CD4-positive, alpha-beta T cell (primary cell): ENCODE measurements around the gene HEPN1. TPM values are rescaled to one million over a fixed set of nuclear protein-coding genes. Genes with fewer than 3 reads are reported as not detected.

Source experiments
- ATAC-seq: fragments of 200-7000 bp; cut with Tn5 transposase; one replicate; pipeline ENCODE4 v1.10.0; 2022; ENCODE audit warnings: mild to moderate bottlenecking; ENCODE audit not compliant: poor library complexity
- CTCF ChIA-PET: fragments of 350-600 bp; sonication (Branson Sonifier 250); formaldehyde crosslinking; loops from one replicate; lab custom pipeline; 2021; ENCODE audit warnings: antibody characterized with exemption, inconsistent platforms; lab: Charles Lee
- POLR2A ChIA-PET: fragments of 350-600 bp; sonication (Branson Sonifier 250); formaldehyde crosslinking; loops from one replicate; lab custom pipeline; 2021; ENCODE audit warnings: antibody characterized with exemption, inconsistent platforms; lab: Charles Lee
- DNase-seq, 14 experiments: peaks; one replicate each; pipeline ENCODE4 v3.0.0-alpha.2; 2013 to 2020; ENCODE audit warnings: mixed read lengths in 2 of 14
- H3K27ac ChIP-seq, 2 donors: one replicate each; pipeline versions ENCODE4 v1.5.1 to v1.7.0; 2013; ENCODE audit warnings: low read length in 2 of 2, low read depth in 1 of 2, mild to moderate bottlenecking in 1 of 2
- H3K27me3 ChIP-seq, 2 experiments: 1 replicate in 1 of 2; 2 replicates in 1 of 2; pipeline versions ENCODE4 v1.6.1 to v1.7.0; 2013; ENCODE audit warnings: low read length in 2 of 2, control low read depth in 1 of 2, mild to moderate bottlenecking in 1 of 2, moderate library complexity in 1 of 2; ENCODE audit not compliant: insufficient read depth in 2 of 2, control insufficient read depth in 1 of 2
- H3K36me3 ChIP-seq: one replicate; pipeline ENCODE4 v1.6.1; 2013; ENCODE audit warnings: low read length, control low read depth; ENCODE audit not compliant: insufficient read depth
- H3K4me1 ChIP-seq: one replicate; pipeline ENCODE4 v1.6.1; 2013; ENCODE audit warnings: low read length, control low read depth; ENCODE audit not compliant: insufficient read depth
- H3K4me3 ChIP-seq: one replicate; pipeline ENCODE4 v1.5.1; 2013; ENCODE audit warnings: mild to moderate bottlenecking, low read length, moderate library complexity
- H3K9me3 ChIP-seq, 2 experiments: 1 replicate in 1 of 2; 2 replicates in 1 of 2; pipeline versions ENCODE4 v1.6.1 to v1.7.0; 2013; ENCODE audit warnings: low read length in 2 of 2, mild to moderate bottlenecking in 2 of 2, control low read depth in 1 of 2, moderate library complexity in 1 of 2; ENCODE audit not compliant: control insufficient read depth in 1 of 2, insufficient read depth in 1 of 2
- H3K27ac Mint-ChIP-seq: one replicate; pipeline ENCODE4 v1.8.0; 2020; ENCODE audit warnings: mixed read lengths
- H3K27me3 Mint-ChIP-seq: one replicate; pipeline ENCODE4 v1.8.0; 2021; ENCODE audit warnings: mixed read lengths
- H3K36me3 Mint-ChIP-seq: one replicate; pipeline ENCODE4 v1.8.0; 2021; ENCODE audit warnings: low read depth, mixed read lengths
- H3K4me1 Mint-ChIP-seq: one replicate; pipeline ENCODE4 v1.8.0; 2021; ENCODE audit warnings: low read depth, mixed read lengths
- H3K4me3 Mint-ChIP-seq: one replicate; pipeline ENCODE4 v1.8.0; 2020; ENCODE audit warnings: mild to moderate bottlenecking, mixed read lengths
- H3K9me3 Mint-ChIP-seq: one replicate; pipeline ENCODE4 v1.8.0; 2020; ENCODE audit warnings: mixed read lengths
- intact Hi-C, 2 experiments: fragments of 100-400 bp; cut with DNase I in 1 of 2; cut with micrococcal nuclease in 1 of 2; formaldehyde crosslinking; loops; one replicate each; pipeline versions ENCODE4 v1.15.1 to v1.9.0; 2023 to 2025; cut with DNase I, micrococcal nuclease
- total RNA-seq, 174 experiments: library from RNA in 2 of 174; stranded (reverse) in 2 of 174; gene quantifications; one replicate each; pipeline ENCODE4 v1.2.3 and lab custom pipeline; 2021 to 2026
- TF ChIP-seq, protein P1 (sequence below): fragments of 200-600 bp; IDR thresholded peaks from one replicate; pipeline ENCODE4 v1.8.0; 2022; ENCODE audit warnings: antibody characterized with exemption, mild to moderate bottlenecking

The HEPN1 gene
- total RNA-seq, 2 experiments from 2014 or later: not detected

DNA sequence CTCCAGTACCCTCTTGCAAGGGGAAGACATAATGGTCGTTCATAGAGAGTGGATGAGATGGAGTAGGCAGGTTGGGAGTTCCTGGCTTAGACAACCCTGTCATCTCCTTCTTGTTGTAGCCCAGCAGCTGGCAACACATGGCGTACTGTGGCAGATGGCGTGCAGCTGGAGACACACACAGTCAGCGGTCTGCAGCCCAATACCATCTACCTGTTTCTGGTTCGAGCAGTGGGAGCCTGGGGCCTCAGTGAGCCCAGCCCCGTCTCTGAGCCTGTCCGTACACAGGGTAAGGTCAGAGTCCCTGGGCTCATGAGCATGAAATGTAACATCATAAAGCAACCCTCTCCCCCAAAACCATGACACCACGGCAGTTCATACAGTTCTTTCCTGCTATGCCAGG lies 45.1 kb upstream of the HEPN1 start:
- TF ChIP-seq, protein P1, sequence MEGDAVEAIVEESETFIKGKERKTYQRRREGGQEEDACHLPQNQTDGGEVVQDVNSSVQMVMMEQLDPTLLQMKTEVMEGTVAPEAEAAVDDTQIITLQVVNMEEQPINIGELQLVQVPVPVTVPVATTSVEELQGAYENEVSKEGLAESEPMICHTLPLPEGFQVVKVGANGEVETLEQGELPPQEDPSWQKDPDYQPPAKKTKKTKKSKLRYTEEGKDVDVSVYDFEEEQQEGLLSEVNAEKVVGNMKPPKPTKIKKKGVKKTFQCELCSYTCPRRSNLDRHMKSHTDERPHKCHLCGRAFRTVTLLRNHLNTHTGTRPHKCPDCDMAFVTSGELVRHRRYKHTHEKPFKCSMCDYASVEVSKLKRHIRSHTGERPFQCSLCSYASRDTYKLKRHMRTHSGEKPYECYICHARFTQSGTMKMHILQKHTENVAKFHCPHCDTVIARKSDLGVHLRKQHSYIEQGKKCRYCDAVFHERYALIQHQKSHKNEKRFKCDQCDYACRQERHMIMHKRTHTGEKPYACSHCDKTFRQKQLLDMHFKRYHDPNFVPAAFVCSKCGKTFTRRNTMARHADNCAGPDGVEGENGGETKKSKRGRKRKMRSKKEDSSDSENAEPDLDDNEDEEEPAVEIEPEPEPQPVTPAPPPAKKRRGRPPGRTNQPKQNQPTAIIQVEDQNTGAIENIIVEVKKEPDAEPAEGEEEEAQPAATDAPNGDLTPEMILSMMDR: no peak
- Mint-ChIP-seq H3K27me3 (peaks cover 63% of the 10 kb centered on the region), H3K9me3 (no peaks in the 10 kb centered on the region), H3K4me3 (peak overlapping the region; percentile 70), H3K4me1 (peaks cover 33% of the 10 kb centered on the region), H3K36me3 (no peaks in the 10 kb centered on the region), H3K27ac (no peak overlapping the region)
- H3K4me3 ChIP-seq: no peak overlapping the region
- ChIA-PET CTCF (no interaction called here), POLR2A (no interaction called here)
- intact Hi-C loops: loop anchor here in 1 of 2 experiments (2.0 kb wide), 1 partner anchor 35 kb away; no protein-coding TSS in a partner anchor
- no peak for DNase-seq
- no peak overlapping the region for H3K27ac ChIP-seq
- peaks cover 32 to 61% of the 10 kb centered on the region in 2 experiments for H3K27me3 ChIP-seq
- H3K9me3 ChIP-seq: peaks cover 0 to 6% of the 10 kb centered on the region in 2 experiments
- ATAC-seq: no peak
- H3K4me1 ChIP-seq: peaks cover 32% of the 10 kb centered on the region
- no peaks in the 10 kb centered on the region for H3K36me3 ChIP-seq

- no peaks in the 10 kb centered on the region for H3K36me3 ChIP-seq
- POLR2A ChIA-PET: no interaction called here
- DNase-seq: no peak
- peaks cover 25% of the 10 kb centered on the region for H3K4me1 ChIP-seq
- no peak overlapping the region for H3K27ac Mint-ChIP-seq
- H3K9me3 Mint-ChIP-seq: no peaks in the 10 kb centered on the region
- no peak overlapping the region for H3K4me3 ChIP-seq
- peaks cover 0 to 6% of the 10 kb centered on the region in 2 experiments for H3K9me3 ChIP-seq
- peaks cover 25 to 54% of the 10 kb centered on the region in 2 experiments for H3K27me3 ChIP-seq
- H3K27ac ChIP-seq: no peak overlapping the region
- no peak for ATAC-seq
- TF ChIP-seq, protein P1: no peak
- peak overlapping the region; percentile 70 for H3K4me3 Mint-ChIP-seq
- peaks cover 55% of the 10 kb centered on the region for H3K27me3 Mint-ChIP-seq
- peaks cover 26% of the 10 kb centered on the region for H3K4me1 Mint-ChIP-seq
- H3K36me3 Mint-ChIP-seq: no peaks in the 10 kb centered on the region
- CTCF ChIA-PET: no interaction called here
- intact Hi-C loops: loop anchor here (2.0 to 5.0 kb wide), 7 partner anchors 36 to 1132 kb away; partner anchors contain the start of genes SIAE (in 2 of the 2), SPA17 (in 2 of the 2), MSANTD2 (in 1 of the 2) and TMEM218 (in 1 of the 2)
These were observed 44.3 kb upstream of the HEPN1 start for GRCh38 chr11:124874571-124875255.

DNA sequence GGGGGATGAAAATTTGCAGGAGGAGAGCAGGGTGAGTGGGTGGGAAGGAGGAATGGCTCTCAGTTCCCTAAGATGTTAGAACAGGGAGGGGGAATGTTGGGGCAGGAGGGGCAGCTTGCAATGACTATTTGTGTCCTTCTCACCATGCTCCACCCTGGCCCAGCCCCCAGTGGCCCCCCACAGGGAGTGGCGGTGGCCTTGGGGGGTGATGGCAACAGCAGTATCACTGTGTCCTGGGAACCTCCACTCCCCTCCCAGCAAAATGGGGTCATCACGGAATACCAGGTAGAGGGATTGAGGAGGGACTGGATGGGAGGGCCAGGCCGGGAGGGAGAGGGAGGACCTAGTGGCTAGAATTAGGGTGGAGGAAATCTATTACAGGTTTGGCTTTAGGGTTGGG lies 43.6 kb upstream of the HEPN1 start:
- Histone ChIP-seq H3K36me3 (no peaks in the 10 kb centered on the region), H3K4me1 (peaks cover 23% of the 10 kb centered on the region), H3K27ac (no peak overlapping the region), H3K9me3 (peaks cover 0 to 6% of the 10 kb centered on the region in 2 experiments), H3K4me3 (peak overlapping the region; percentile 83), H3K27me3 (peaks cover 18 to 47% of the 10 kb centered on the region in 2 experiments)
- DNase-seq (no peak), ATAC-seq (no peak)
- peaks cover 48% of the 10 kb centered on the region for H3K27me3 Mint-ChIP-seq
- peaks cover 25% of the 10 kb centered on the region for H3K4me1 Mint-ChIP-seq
- peak overlapping the region; percentile 81 for H3K4me3 Mint-ChIP-seq
- TF ChIP-seq, protein P1: no peak
- intact Hi-C loops: loop anchor here (2.0 to 5.0 kb wide), 7 partner anchors 37 to 1133 kb away; partner anchors contain the start of genes SIAE (in 2 of the 2), SPA17 (in 2 of the 2), MSANTD2 (in 1 of the 2) and TMEM218 (in 1 of the 2)
- CTCF ChIA-PET: interaction anchor here (1.2 to 1.5 kb wide), 3 partner anchors 9 to 78 kb away, joined by 3 to 27 read pairs (median 11); partner anchors contain the start of gene ROBO3
- H3K9me3 Mint-ChIP-seq: no peaks in the 10 kb centered on the region
- no peak overlapping the region for H3K27ac Mint-ChIP-seq
- H3K36me3 Mint-ChIP-seq: no peaks in the 10 kb centered on the region
- POLR2A ChIA-PET: interaction anchor here (0.9 to 1.5 kb wide), 6 partner anchors 9 to 236 kb away, joined by 3 to 30 read pairs (median 8); partner anchors contain the start of genes CCDC15 and TMEM218
